ENCODE measurements around the gene KDM4F.

The KDM4F gene

DNA sequence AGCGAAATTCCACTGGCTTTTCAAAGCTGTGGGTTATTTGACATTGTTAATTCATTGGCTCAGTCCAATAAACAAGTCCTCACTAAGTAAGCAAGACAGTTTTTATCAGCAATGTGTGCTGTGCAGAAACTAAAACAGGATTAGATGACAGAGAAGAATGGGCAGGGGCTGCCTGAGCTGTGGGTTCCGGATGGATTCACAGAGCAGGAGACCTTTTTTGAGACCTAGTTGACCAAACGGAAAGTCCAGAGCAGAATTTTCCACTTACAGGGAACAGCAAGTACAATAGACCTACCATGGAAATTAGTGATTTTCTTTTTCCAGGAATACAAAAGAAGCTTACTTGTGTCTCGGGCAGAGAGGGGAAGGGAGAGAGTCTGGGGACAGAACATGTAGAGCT lies 5.2 kb upstream of the KDM4F start:
- ATAC-seq (ENCODE audit: low read depth) (no peak), DNase-seq (ENCODE audit: low spot score in 2 of 2) (no peak)
- Mint-ChIP-seq H3K36me3 (no peaks in the 10 kb centered on the region), H3K27ac (no peak overlapping the region), H3K9me3 (no peaks in the 10 kb centered on the region), H3K4me3 (no peak overlapping the region), H3K27me3 (peaks cover 11% of the 10 kb centered on the region), H3K4me1 (no peaks in the 10 kb centered on the region)

DNA sequence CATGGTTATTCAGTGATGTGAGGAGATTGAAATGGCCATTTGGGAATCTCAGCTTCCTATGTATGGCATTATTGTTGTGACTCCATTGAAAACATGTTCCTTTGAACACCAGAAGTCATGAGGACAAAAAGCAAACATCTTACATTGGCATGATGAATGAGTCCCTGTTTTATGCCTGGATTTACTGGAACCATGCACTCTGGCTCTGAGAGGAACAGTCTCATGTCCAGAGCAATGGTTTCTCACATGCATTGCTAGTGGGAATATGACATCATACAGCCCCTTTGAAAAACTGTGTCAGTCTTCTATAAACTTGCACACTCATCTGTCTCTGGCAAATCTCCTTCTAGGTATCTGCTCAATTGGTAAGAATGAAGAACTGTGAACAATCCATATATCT lies 3.4 kb upstream of the KDM4F start:
- Mint-ChIP-seq H3K9me3 (no peaks in the 10 kb centered on the region), H3K4me1 (no peaks in the 10 kb centered on the region), H3K4me3 (no peak overlapping the region), H3K27ac (no peak overlapping the region), H3K27me3 (peaks cover 11% of the 10 kb centered on the region), H3K36me3 (no peaks in the 10 kb centered on the region)
- ATAC-seq (ENCODE audit: low read depth) (no peak), DNase-seq (ENCODE audit: low spot score in 2 of 2) (no peak)

- no peak for DNase-seq (ENCODE audit: low spot score in 2 of 2)
- no peaks in the 10 kb centered on the region for H3K36me3 Mint-ChIP-seq
- H3K9me3 Mint-ChIP-seq, result no peaks in the 10 kb centered on the region
- no peak overlapping the region for H3K4me3 Mint-ChIP-seq
- no peak for ATAC-seq (ENCODE audit: low read depth)
- peaks cover 10% of the 10 kb centered on the region for H3K4me1 Mint-ChIP-seq
- no peak overlapping the region for H3K27ac Mint-ChIP-seq
- peaks cover 6% of the 10 kb centered on the region for H3K27me3 Mint-ChIP-seq
Measured at GRCh38 chr11:95050595-95051202, 1.5 kb downstream of the KDM4F start.

DNA sequence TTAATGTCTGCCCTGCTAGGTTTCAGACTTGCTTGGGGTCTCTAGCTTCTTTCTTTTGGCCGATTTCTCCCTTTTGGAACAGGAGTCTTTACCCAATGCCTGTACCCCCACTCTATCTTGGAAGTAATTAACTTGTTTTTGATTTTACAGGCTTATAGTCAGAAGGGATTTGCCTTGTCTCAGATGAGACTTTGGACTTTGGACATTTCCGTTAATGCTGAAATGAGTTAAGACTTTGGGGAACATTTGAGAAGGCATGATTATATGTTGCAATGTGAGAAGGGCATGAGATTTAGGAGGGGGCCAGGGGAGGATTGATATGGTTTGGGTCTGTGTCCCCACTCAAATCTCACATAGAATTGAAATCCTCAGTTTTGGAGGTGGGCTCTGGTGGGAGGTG lies 5.1 kb downstream of the KDM4F start:
- DNase-seq (ENCODE audit: low spot score in 2 of 2), result no peak
- H3K4me1 Mint-ChIP-seq, result peaks cover 10% of the 10 kb centered on the region
- no peaks in the 10 kb centered on the region for H3K36me3 Mint-ChIP-seq
- H3K4me3 Mint-ChIP-seq, result no peak overlapping the region
- no peaks in the 10 kb centered on the region for H3K9me3 Mint-ChIP-seq
- ATAC-seq (ENCODE audit: low read depth), result no peak
- no peak overlapping the region for H3K27ac Mint-ChIP-seq
- H3K27me3 Mint-ChIP-seq, result peaks cover 1% of the 10 kb centered on the region

DNA sequence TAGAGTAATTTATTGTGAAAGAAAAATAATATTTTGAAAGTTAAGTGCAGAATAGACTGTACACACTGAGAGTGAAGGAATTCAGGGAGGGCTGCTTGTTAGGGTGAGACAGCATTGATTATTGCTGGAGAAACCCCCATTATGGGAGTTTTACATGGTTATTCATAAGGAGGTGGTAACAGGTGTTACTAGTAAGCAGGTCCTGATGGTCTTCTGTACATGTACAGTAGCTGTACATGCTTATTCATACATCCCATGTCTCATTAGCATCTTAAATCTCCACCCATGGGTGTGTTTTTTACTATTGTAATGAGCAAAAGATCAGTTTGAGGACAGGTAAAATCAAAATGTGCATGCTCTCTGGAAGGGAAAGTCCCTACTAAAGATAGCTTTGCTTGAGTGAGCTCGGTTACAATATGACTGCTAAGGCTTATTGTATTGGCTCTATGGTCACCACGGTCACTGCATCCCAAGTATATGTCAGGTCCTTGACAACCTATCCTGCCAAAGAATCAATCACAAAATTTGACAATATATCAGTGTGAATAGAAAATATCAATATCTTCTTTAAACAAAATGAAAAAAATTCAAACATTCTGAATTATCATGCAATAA lies 6.2 kb downstream of the KDM4F start:
- H3K27ac Mint-ChIP-seq, result no peak overlapping the region
- H3K27me3 Mint-ChIP-seq, result peaks cover 1% of the 10 kb centered on the region
- ATAC-seq (ENCODE audit: low read depth), result peak; percentile 80
- peaks cover 10% of the 10 kb centered on the region for H3K4me1 Mint-ChIP-seq
- no peaks in the 10 kb centered on the region for H3K36me3 Mint-ChIP-seq
- DNase-seq (ENCODE audit: low spot score in 2 of 2), result no peak
- no peak overlapping the region for H3K4me3 Mint-ChIP-seq
- no peaks in the 10 kb centered on the region for H3K9me3 Mint-ChIP-seq

DNA sequence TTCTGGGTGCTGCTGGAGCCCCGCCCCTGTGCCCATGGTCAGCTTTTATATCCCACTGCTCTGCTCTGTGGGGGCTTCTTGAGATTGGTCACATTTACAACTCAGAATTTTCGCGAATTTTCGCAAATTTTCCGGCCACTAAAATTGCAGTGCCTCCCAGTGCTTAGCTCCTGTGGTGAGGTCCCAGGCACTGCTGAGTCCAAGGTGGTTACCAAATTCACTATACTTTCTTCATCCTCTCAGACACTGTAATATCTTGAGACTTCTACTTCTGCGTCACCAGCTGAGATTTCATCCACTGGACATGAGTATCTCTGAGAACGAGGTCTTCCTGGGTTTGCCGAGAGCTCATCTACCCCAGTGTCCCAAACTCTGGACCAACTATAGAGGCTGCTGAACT lies 8.7 kb downstream of the KDM4F start:
- Mint-ChIP-seq H3K36me3 (no peaks in the 10 kb centered on the region), H3K4me3 (no peak overlapping the region), H3K27ac (no peak overlapping the region), H3K4me1 (peaks cover 10% of the 10 kb centered on the region), H3K9me3 (no peaks in the 10 kb centered on the region), H3K27me3 (no peaks in the 10 kb centered on the region)
- DNase-seq (ENCODE audit: low spot score in 2 of 2) (no peak), ATAC-seq (ENCODE audit: low read depth) (no peak)

GRCh38 chr11:95058621-95059020 lies 9.4 kb downstream of the KDM4F start:
- Mint-ChIP-seq H3K4me1 (peaks cover 10% of the 10 kb centered on the region), H3K4me3 (no peak overlapping the region), H3K9me3 (no peaks in the 10 kb centered on the region), H3K36me3 (no peaks in the 10 kb centered on the region), H3K27ac (no peak overlapping the region), H3K27me3 (no peaks in the 10 kb centered on the region)
- DNase-seq (ENCODE audit: low spot score in 2 of 2), result no peak
- no peak for ATAC-seq (ENCODE audit: low read depth)

- H3K4me1 Mint-ChIP-seq, result peaks cover 10% of the 10 kb centered on the region
- DNase-seq (ENCODE audit: low spot score in 2 of 2) (no peak), ATAC-seq (ENCODE audit: low read depth) (no peak)
- H3K9me3 Mint-ChIP-seq, result no peaks in the 10 kb centered on the region
- H3K4me3 Mint-ChIP-seq, result no peak overlapping the region
- H3K27me3 Mint-ChIP-seq, result no peaks in the 10 kb centered on the region
- H3K36me3 Mint-ChIP-seq, result no peaks in the 10 kb centered on the region
- no peak overlapping the region for H3K27ac Mint-ChIP-seq
Measured at GRCh38 chr11:95059046-95059445, 9.8 kb downstream of the KDM4F start.

GRCh38 chr11:95065336-95065735 lies 16.1 kb downstream of the KDM4F start:
- Mint-ChIP-seq H3K27ac (no peak overlapping the region), H3K4me1 (peaks cover 12% of the 10 kb centered on the region), H3K9me3 (no peaks in the 10 kb centered on the region), H3K27me3 (no peaks in the 10 kb centered on the region), H3K36me3 (peaks cover under 1% of the 10 kb centered on the region), H3K4me3 (no peak overlapping the region)
- DNase-seq (ENCODE audit: low spot score in 2 of 2) (no peak), ATAC-seq (ENCODE audit: low read depth) (no peak)

DNA sequence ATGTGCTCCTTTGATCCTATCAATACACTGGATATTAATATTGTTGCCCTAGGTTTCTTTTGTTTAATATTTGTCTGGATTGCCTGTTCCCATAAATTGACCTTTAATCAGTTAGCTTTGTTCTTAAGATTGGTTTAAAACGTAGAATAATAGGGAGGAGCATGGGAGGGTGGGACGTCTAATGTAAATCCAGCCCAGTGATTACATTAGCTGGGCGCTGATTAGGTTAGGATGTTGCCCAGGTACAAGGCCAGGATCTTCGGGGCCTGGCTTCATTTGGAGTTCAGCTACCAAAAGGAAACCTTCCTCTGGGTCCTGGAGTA lies 17.5 kb downstream of the KDM4F start, which contains the start of gene SRSF8:
Gene SRSF8 (plus strand): TSS at position 204 of the 323 bp plus-strand sequence. CDS start 308 bp downstream, outside the sequence.
- peak within 1 kb of the TSS; percentile 96 for H3K27ac Mint-ChIP-seq
- H3K4me3 Mint-ChIP-seq, result peak within 1 kb of the TSS; percentile 96
- no peaks in the 10 kb centered on the region for H3K9me3 Mint-ChIP-seq
- DNase-seq (ENCODE audit: low spot score in 2 of 2), result no peak
- H3K4me1 Mint-ChIP-seq, result peaks cover 18% of the 10 kb centered on the region
- H3K36me3 Mint-ChIP-seq, result peaks cover 5% of the 10 kb centered on the region
- H3K27me3 Mint-ChIP-seq, result no peaks in the 10 kb centered on the region
- ATAC-seq (ENCODE audit: low read depth), result peak; percentile 16

DNA sequence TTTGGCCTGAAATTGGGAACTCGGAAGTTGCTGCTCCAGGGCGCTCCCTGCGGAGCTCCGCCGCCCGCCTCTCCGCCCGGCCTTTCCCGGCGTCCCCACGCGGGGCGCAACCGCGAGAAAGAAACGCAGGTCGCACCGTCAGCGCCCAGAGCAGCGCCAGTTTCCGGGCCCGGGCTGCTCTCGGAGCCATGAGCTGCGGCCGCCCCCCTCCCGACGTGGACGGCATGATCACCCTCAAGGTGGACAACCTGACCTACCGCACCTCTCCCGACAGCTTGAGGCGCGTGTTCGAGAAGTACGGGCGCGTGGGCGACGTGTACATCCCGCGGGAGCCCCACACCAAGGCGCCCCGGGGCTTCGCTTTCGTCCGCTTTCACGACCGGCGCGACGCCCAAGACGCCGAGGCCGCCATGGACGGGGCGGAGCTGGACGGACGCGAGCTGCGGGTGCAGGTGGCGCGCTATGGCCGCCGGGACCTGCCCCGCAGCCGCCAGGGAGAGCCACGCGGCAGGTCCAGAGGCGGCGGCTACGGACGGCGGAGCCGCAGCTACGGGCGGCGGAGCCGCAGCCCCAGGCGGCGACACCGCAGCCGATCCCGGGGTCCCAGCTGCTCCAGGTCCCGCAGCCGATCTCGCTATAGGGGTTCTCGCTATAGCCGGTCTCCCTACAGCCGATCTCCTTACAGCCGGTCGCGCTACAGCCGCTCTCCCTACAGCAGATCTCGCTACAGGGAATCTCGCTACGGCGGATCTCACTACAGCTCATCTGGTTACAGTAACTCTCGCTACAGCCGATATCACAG lies 18.0 kb downstream of the KDM4F start:
- ATAC-seq (ENCODE audit: low read depth) (peak; percentile 71), DNase-seq (ENCODE audit: low spot score in 2 of 2) (peak; percentile 60 to 76)
- Mint-ChIP-seq H3K27me3 (no peaks in the 10 kb centered on the region), H3K4me1 (peaks cover 18% of the 10 kb centered on the region), H3K4me3 (peak overlapping the region; percentile 96), H3K36me3 (peaks cover 5% of the 10 kb centered on the region), H3K27ac (peak overlapping the region; percentile 96), H3K9me3 (no peaks in the 10 kb centered on the region)

DNA sequence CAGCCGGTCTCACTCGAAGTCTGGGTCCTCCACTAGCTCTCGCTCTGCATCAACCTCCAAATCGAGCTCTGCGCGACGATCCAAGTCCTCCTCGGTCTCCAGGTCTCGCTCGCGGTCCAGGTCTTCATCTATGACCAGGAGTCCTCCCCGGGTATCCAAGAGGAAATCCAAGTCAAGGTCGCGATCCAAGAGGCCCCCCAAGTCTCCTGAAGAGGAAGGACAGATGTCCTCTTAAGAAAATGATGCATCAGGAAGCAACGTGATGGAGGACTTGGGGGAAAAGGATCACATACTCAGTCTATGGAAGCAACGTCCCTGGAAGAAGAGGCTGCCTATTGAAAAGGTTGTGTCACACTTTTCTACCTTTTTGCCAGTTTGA lies 18.6 kb downstream of the KDM4F start:
- Mint-ChIP-seq H3K36me3 (peaks cover 5% of the 10 kb centered on the region), H3K9me3 (no peaks in the 10 kb centered on the region), H3K27me3 (no peaks in the 10 kb centered on the region), H3K27ac (peak overlapping the region; percentile 96), H3K4me3 (peak overlapping the region; percentile 96), H3K4me1 (peaks cover 21% of the 10 kb centered on the region)
- ATAC-seq (ENCODE audit: low read depth) (no peak), DNase-seq (ENCODE audit: low spot score in 2 of 2) (no peak)

DNA sequence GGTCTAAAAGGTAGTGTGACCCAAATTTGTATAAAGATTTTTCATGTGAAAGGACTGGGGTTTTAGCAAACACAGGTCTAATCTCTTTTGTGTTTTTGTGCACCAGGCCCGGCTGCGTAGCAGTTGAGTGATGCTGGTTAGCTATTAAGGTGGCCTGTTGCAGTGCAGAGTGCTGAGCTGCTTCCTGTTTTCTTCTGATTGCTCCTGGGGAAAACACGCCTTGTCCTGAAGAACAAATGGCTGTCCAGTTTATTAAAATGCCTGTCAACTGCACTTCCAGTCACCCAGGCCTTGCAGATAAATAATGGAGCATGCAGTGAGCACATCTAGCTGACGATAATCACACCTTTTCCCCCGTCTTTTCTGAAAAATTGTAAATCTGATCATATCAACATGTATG lies 19.3 kb downstream of the KDM4F start:
- H3K27ac Mint-ChIP-seq, result peak overlapping the region; percentile 96
- H3K4me3 Mint-ChIP-seq, result peak overlapping the region; percentile 96
- DNase-seq (ENCODE audit: low spot score in 2 of 2), result peak; percentile 41 to 46
- H3K27me3 Mint-ChIP-seq, result no peaks in the 10 kb centered on the region
- peaks cover 5% of the 10 kb centered on the region for H3K36me3 Mint-ChIP-seq
- H3K4me1 Mint-ChIP-seq, result peaks cover 24% of the 10 kb centered on the region
- no peaks in the 10 kb centered on the region for H3K9me3 Mint-ChIP-seq
- peak; percentile 64 for ATAC-seq (ENCODE audit: low read depth)

DNA sequence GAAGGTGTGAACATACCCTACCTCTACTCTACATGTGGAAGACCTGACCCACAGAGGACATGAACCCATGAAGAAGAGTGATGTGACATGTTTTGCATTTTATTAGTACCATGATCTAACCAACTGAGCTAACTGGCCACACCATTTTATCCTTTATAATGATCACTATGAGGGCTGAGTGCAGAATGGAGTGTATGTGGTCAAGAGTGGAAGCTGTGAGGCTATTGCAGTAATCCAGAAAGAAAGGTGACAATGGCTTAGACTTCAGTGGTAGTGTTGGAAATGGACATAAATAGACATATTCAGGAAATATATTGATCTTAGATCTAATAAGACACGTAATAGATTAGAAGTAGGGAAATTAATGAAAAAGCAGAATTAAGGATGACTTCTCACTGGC lies 21.2 kb downstream of the KDM4F start:
- H3K27ac Mint-ChIP-seq, result no peak overlapping the region
- no peaks in the 10 kb centered on the region for H3K27me3 Mint-ChIP-seq
- H3K36me3 Mint-ChIP-seq, result peaks cover 5% of the 10 kb centered on the region
- ATAC-seq (ENCODE audit: low read depth), result no peak
- no peaks in the 10 kb centered on the region for H3K9me3 Mint-ChIP-seq
- no peak overlapping the region for H3K4me3 Mint-ChIP-seq
- peaks cover 24% of the 10 kb centered on the region for H3K4me1 Mint-ChIP-seq
- DNase-seq (ENCODE audit: low spot score in 2 of 2), result no peak

Measured in memory B cell (primary cell).